HepG2 (cell line): ENCODE data around the gene F12. TPM values are rescaled to one million over a fixed set of nuclear protein-coding genes. Genes with fewer than 3 reads are reported as not detected.
A peak's percentile ranks its signal among the peaks of the same experiment; 100 is the strongest.

Source experiments
- FOXC1 ChIP-seq: sonication (generic); formaldehyde crosslinking; IDR thresholded peaks from 2 replicates; pipeline ENCODE4 v1.8.0; 2022; ENCODE audit warnings: mild to moderate bottlenecking, missing genetic modification reagents, borderline replicate concordance
- FOXM1 ChIP-seq: sonication (generic); formaldehyde crosslinking; IDR thresholded peaks from 2 replicates; pipeline ENCODE4 v1.5.0; 2020; ENCODE audit warnings: missing genetic modification reagents
- GATA4 ChIP-seq: sonication (generic); IDR thresholded peaks from 2 replicates; pipeline ENCODE4 v1.6.1; 2016; ENCODE audit warnings: antibody characterized with exemption, low read depth, borderline replicate concordance
- HOXA5 ChIP-seq: sonication (generic); formaldehyde crosslinking; IDR thresholded peaks from 2 replicates; pipeline ENCODE4 v1.4.0; 2020; ENCODE audit warnings: missing genetic modification reagents
- MEIS2 ChIP-seq: sonication (generic); formaldehyde crosslinking; IDR thresholded peaks from 2 replicates; pipeline ENCODE4 v1.9.0; 2021; ENCODE audit warnings: mild to moderate bottlenecking, missing genetic modification reagents
- PAX8 ChIP-seq: sonication (generic); formaldehyde crosslinking; IDR thresholded peaks from 2 replicates; pipeline ENCODE4 v1.8.0; 2022; ENCODE audit warnings: mild to moderate bottlenecking, missing genetic modification reagents, borderline replicate concordance
- RBAK ChIP-seq: sonication (generic); formaldehyde crosslinking; IDR thresholded peaks from 2 replicates; pipeline ENCODE4 v1.5.1; 2020; ENCODE audit warnings: mild to moderate bottlenecking, missing genetic modification reagents
- SCMH1 ChIP-seq: sonication (generic); formaldehyde crosslinking; IDR thresholded peaks from 2 replicates; pipeline ENCODE4 v1.9.0; 2021; ENCODE audit warnings: missing genetic modification reagents, mild to moderate bottlenecking, borderline replicate concordance
- SMC3 ChIP-seq: IDR thresholded peaks from 2 replicates; pipeline ENCODE4 v1.6.1; 2011; ENCODE audit warnings: low read length, improper control_type of control experiment
- SP2 ChIP-seq: sonication (generic); formaldehyde crosslinking; IDR thresholded peaks from 2 replicates; pipeline ENCODE4 v1.5.1; 2020; ENCODE audit warnings: mild to moderate bottlenecking, missing genetic modification reagents
- SP5 ChIP-seq: IDR thresholded peaks from 2 replicates; pipeline ENCODE4 v1.6.1; 2016; ENCODE audit warnings: low read depth, borderline replicate concordance
- TBP ChIP-seq: sonication (generic); formaldehyde crosslinking; IDR thresholded peaks from 2 replicates; pipeline ENCODE4 v1.5.0; 2020; ENCODE audit warnings: missing genetic modification reagents
- THAP11 ChIP-seq: IDR thresholded peaks from 2 replicates; pipeline ENCODE4 v1.6.1; 2016; ENCODE audit warnings: missing biosample characterization, missing genetic modification reagents
- THYN1 ChIP-seq: sonication (generic); formaldehyde crosslinking; IDR thresholded peaks from 2 replicates; pipeline ENCODE4 v1.8.1; 2023; ENCODE audit warnings: low read depth, mild to moderate bottlenecking, moderate library complexity, missing genetic modification reagents, borderline replicate concordance
- TSC22D2 ChIP-seq: sonication (generic); formaldehyde crosslinking; IDR thresholded peaks from 2 replicates; pipeline ENCODE4 v1.5.1; 2020; ENCODE audit warnings: missing genetic modification reagents, mild to moderate bottlenecking, borderline replicate concordance
- ZBTB8A ChIP-seq: sonication (generic); formaldehyde crosslinking; IDR thresholded peaks from 2 replicates; pipeline ENCODE4 v1.4.0; 2020; ENCODE audit warnings: mild to moderate bottlenecking, low read depth, missing genetic modification reagents, borderline replicate concordance
- ZKSCAN5 ChIP-seq: sonication (generic); formaldehyde crosslinking; IDR thresholded peaks from 2 replicates; pipeline ENCODE4 v1.5.1; 2020; ENCODE audit warnings: mild to moderate bottlenecking, missing genetic modification reagents
- ZNF253 ChIP-seq: sonication (generic); formaldehyde crosslinking; IDR thresholded peaks from 2 replicates; pipeline ENCODE4 v1.8.0; 2022; ENCODE audit warnings: mild to moderate bottlenecking, missing genetic modification reagents, borderline replicate concordance
- ZNF263 ChIP-seq: sonication (generic); formaldehyde crosslinking; IDR thresholded peaks from 2 replicates; pipeline ENCODE4 v1.4.0; 2020; ENCODE audit warnings: missing genetic modification reagents
- ZNF3 ChIP-seq: IDR thresholded peaks from 2 replicates; pipeline ENCODE4 v1.7.0; 2017; ENCODE audit warnings: inconsistent platforms
- ZNF44 ChIP-seq: sonication (generic); formaldehyde crosslinking; IDR thresholded peaks from 2 replicates; pipeline ENCODE4 v1.5.1; 2020; ENCODE audit warnings: mild to moderate bottlenecking, missing genetic modification reagents
- ZNF773 ChIP-seq: sonication (generic); formaldehyde crosslinking; IDR thresholded peaks from 2 replicates; pipeline ENCODE4 v1.4.0; 2020; ENCODE audit warnings: missing genetic modification reagents, borderline replicate concordance
- ZSCAN22 ChIP-seq: sonication (generic); formaldehyde crosslinking; IDR thresholded peaks from 2 replicates; pipeline ENCODE4 v1.4.0; 2020; ENCODE audit warnings: mild to moderate bottlenecking, missing genetic modification reagents
- polyA plus RNA-seq, 8 experiments: library from polyadenylated mRNA; depleted of rRNA in 3 of 8; stranded (reverse) in 7 of 8; unstranded in 1 of 8; fragments of >200 nt; fragmentation: Illumina TruSeq in 4 of 8; extraction: Trizol in 4 of 8; gene quantifications; 2 replicates each; pipeline versions ENCODE4 v1.2.1 to v1.2.3, GENCODE V29; 2011 to 2016; ENCODE audit warnings: low read depth in 4 of 8, missing spikeins in 1 of 8, mixed read lengths in 1 of 8; ENCODE audit not compliant: insufficient read depth in 1 of 8
- total RNA-seq, 5 experiments: library from RNA; depleted of rRNA; stranded (reverse); fragments of >200 nt; fragmentation: Illumina TruSeq; extraction: Trizol; gene quantifications; 2 replicates each; pipeline ENCODE4 v1.2.3, GENCODE V29; 2016; ENCODE audit warnings: low read depth in 1 of 5
- TF ChIP-seq, protein P1 (sequence below): sonication (generic); formaldehyde crosslinking; IDR thresholded peaks from 2 replicates; pipeline ENCODE4 v1.4.0; 2020; ENCODE audit warnings: missing genetic modification reagents, low read depth, mild to moderate bottlenecking, borderline replicate concordance
- TF ChIP-seq, protein P2 (sequence below): sonication (generic); formaldehyde crosslinking; IDR thresholded peaks from 2 replicates; pipeline ENCODE4 v1.4.0; 2020; ENCODE audit warnings: missing genetic modification reagents, mild to moderate bottlenecking, borderline replicate concordance
- TF ChIP-seq, protein P3 (sequence below): sonication (generic); formaldehyde crosslinking; IDR thresholded peaks from 2 replicates; pipeline ENCODE4 v1.8.0; 2022; ENCODE audit warnings: missing genetic modification reagents, low read depth, mild to moderate bottlenecking, borderline replicate concordance
- TF ChIP-seq, protein P4 (sequence below): sonication (generic); formaldehyde crosslinking; IDR thresholded peaks from 2 replicates; pipeline ENCODE4 v1.4.0; 2020; ENCODE audit warnings: missing genetic modification reagents

F12 gene
- total and polyA plus RNA-seq, 2 of the 13 experiments (the other 11 are each of a cell fraction or from before 2014, with no cell fraction given), result 2.5 to 3.0 TPM

DNA sequence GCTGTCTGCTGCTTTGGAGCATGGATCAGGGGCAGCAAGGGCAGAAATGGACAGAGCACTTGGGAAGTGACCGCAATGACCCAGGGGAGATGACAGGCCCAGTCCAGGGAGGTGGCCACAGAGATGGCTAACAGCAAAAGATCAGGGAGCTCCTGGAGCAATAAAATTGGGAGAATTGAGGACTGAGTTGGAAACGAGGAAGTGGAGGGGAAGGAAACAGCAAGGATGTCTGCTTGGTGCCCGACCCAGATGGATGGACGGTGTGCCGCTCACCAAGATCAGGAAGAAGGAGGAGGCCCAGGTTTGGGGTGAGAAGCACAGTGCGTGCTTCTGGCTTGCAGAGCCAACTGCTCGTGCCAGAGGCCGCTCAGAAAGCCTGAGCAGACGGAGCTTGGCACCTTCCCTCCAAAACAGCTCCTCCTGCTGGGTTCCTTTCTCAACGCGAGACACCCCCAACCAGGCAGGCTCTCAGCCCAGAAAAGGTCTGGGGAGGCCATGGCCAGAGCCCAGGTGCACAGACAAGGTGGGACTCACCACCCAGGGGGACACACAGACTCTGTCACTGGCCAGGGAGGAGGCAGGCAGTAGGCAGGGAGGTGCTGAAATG lies 26.8 kb downstream of the F12 start (continued):
- TF ChIP-seq ZNF263 (no peak), TBP (no peak), TSC22D2 (no peak), ZKSCAN5 (CRISPR knock-in tag) (no peak), ZNF3 (CRISPR knock-in tag) (no peak), ZBTB8A (CRISPR knock-in tag) (no peak), RBAK (no peak), SP5 (CRISPR knock-in tag) (no peak), MEIS2 (CRISPR knock-in tag) (no peak), ZSCAN22 (CRISPR knock-in tag) (no peak), THYN1 (no peak), HOXA5 (CRISPR knock-in tag) (no peak), SCMH1 (no peak), ZNF773 (CRISPR knock-in tag) (no peak), ZNF44 (CRISPR knock-in tag) (no peak), THAP11 (0 out of 2 replicates have a peak, but pooled peaks have one; percentile 26), GATA4 (no peak), PAX8 (CRISPR knock-in tag) (no peak), SP2 (CRISPR knock-in tag) (no peak), SMC3 (peak; percentile 43; the same call in 1 of the 2 replicates), FOXM1 (no peak), FOXC1 (CRISPR knock-in tag) (no peak), ZNF253 (CRISPR knock-in tag) (no peak)
- TF ChIP-seq, protein P1, sequence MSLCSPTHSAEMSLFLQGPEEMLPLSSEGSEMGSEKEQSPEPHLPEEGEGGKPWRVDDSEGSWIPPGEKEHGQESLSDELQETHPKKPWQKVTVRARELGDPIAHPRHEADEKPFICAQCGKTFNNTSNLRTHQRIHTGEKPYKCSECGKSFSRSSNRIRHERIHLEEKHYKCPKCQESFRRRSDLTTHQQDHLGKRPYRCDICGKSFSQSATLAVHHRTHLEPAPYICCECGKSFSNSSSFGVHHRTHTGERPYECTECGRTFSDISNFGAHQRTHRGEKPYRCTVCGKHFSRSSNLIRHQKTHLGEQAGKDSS (CRISPR knock-in tag), result peak; percentile 52; the same call in 1 of the 2 replicates
- TF ChIP-seq, protein P2, sequence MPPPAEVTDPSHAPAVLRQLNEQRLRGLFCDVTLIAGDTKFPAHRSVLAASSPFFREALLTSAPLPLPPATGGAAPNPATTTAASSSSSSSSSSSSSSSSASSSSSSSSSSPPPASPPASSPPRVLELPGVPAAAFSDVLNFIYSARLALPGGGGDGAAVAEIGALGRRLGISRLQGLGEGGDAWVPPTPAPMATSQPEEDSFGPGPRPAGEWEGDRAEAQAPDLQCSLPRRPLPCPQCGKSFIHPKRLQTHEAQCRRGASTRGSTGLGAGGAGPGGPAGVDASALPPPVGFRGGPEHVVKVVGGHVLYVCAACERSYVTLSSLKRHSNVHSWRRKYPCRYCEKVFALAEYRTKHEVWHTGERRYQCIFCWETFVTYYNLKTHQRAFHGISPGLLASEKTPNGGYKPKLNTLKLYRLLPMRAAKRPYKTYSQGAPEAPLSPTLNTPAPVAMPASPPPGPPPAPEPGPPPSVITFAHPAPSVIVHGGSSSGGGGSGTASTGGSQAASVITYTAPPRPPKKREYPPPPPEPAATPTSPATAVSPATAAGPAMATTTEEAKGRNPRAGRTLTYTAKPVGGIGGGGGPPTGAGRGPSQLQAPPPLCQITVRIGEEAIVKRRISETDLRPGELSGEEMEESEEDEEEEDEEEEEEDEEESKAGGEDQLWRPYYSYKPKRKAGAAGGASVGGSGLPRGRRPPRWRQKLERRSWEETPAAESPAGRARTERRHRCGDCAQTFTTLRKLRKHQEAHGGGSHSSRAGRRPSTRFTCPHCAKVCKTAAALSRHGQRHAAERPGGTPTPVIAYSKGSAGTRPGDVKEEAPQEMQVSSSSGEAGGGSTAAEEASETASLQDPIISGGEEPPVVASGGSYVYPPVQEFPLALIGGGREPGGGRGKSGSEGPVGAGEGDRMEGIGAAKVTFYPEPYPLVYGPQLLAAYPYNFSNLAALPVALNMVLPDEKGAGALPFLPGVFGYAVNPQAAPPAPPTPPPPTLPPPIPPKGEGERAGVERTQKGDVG, result no peak
- TF ChIP-seq, protein P3, sequence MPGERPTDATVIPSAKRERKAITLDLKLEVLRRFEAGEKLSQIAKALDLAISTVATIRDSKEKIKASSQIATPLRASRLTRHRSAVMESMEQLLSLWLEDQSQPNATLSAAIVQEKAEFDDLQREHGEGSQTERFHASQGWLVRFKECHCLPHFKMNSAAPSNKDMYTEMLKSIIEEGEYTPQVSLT (CRISPR knock-in tag), result no peak
- TF ChIP-seq, protein P4, sequence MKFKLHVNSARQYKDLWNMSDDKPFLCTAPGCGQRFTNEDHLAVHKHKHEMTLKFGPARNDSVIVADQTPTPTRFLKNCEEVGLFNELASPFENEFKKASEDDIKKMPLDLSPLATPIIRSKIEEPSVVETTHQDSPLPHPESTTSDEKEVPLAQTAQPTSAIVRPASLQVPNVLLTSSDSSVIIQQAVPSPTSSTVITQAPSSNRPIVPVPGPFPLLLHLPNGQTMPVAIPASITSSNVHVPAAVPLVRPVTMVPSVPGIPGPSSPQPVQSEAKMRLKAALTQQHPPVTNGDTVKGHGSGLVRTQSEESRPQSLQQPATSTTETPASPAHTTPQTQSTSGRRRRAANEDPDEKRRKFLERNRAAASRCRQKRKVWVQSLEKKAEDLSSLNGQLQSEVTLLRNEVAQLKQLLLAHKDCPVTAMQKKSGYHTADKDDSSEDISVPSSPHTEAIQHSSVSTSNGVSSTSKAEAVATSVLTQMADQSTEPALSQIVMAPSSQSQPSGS (CRISPR knock-in tag), result no peak
